GM21526 (cell line): ENCODE results near the gene GNB1.
"Not testable (repeated sequence)": the region's sequence is repeated elsewhere in the genome, so short reads cannot be mapped to it uniquely, and the experiment has no call there.

Experiments used
- ATAC-seq: cut with Tn5 transposase; IDR thresholded peaks from one replicate; pipeline ENCODE4 v1.9.1; 2021; ENCODE audit warnings: moderate library complexity; ENCODE audit not compliant: unreplicated experiment, low FRiP score

Gene GNB1

DNA sequence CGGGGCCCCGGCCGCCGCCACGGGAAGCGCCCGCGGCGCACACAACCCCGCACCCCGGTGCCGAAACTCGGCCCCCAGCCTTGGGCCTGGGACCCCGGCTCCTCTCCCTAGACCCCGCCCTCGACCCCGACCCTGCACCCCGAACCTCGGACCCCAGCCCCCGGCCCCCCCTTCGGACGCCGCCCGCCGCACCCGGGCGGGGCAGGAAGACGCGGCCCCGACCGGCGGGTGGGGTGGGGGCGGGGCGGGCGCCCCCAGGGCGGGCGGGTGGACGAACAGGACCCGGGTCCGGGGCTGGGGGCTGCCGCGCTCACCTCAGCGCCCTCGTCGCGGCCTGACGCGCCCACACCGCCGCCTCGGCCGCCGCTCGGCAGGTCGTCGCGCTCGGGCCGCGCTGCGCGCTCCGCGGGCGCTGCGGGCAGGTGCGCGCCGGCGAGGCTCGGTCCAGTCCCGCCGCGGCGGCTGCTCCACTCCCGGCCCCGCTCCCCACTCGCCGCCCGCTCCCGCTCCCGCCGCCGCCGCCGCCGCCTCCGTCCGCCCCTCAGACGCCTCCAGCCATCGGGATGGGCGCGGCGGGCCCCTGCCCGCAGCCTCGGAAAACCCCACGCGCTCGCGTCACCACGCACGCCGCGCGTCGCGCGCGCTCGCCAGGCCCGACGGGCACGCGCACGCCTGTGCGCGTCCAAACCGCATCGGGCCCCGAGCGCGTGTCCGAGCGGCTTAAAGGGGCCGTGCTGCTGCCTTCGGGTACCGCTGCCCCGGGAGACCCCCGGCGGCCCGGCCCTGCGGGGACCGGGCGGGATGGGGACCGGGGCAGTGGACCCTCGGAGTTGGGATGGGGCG is at the start of gene GNB1:
Gene GNB1 (minus strand): TSS at position 582 of the 843 bp plus-strand sequence. CDS start 65,634 bp downstream, outside the sequence.
- peak; percentile 45 for ATAC-seq

GRCh38 chr1:1940123-1940425 is 49.2 kb upstream of the GNB1 start:
- ATAC-seq = no peak

GRCh38 chr1:1939296-1940122 is 48.6 kb upstream of the GNB1 start:
- ATAC-seq = no peak

DNA sequence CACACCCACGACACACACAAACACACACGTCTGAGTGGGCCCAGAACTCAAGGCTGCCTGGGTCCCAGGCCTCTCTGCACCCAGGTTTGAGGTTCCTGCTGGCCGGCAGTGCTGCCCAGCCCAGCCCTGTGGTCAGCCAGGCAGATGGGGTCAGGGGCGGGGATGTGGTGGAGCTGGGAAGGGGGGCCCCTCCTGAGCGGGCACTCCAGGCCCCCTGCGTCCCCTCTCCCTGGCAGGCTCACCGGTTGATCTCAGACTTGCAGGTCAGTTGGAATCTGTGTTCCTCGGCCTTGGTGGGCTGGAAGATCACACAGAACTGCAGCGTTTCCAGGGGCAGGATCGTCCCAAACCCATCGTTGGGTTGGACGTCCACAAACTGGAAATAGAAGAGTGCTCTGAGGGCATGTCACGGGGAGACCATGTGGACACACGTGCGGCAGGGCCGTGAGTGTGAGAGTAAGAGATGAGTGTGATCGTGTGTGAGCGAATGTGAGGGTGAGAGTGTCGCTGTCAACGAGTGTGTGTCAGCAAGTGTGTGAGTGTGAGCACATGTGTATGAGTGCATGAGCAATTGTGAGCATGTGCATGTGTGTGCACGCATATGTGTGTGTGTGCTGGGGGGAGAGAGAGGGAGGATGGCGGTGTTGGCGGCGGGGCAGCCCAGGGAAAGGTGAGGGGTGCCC is 47.9 kb upstream of the GNB1 start:
- no peak for ATAC-seq

DNA sequence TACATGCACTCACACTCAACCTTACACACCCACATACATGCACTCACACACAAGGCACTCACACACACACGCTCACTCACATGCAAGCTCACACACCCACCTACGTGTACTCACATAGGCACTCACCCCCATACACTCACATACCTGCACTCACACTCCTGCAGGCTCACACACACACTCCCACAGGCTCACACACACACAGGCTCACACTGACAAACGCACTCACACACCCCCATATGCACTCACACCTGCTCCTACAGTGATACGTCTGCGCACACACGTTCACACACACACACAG is 47.3 kb upstream of the GNB1 start:
- ATAC-seq = no peak

- ATAC-seq = no peak
Measured at GRCh38 chr1:1937549-1938275, 46.8 kb upstream of the GNB1 start.

DNA sequence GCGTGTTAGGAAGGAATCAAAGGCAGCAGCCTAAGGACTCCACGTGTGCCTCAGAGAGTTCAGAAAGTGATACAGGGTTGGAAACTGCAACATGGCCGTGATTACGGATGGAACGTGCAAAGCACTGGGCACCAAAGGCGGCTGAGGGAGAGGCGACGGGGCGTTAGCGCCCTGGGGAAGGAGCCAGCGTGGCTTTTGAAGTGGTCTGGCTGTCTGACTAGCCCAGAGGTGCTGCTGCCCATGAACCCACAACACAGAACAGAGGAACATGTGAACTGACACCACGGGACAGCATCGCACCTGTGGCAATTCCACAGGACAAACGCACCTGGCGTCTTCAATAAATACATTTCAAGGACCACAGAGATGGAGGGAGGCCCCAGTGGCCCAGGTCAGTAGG is 46.2 kb upstream of the GNB1 start:
- no peak for ATAC-seq

DNA sequence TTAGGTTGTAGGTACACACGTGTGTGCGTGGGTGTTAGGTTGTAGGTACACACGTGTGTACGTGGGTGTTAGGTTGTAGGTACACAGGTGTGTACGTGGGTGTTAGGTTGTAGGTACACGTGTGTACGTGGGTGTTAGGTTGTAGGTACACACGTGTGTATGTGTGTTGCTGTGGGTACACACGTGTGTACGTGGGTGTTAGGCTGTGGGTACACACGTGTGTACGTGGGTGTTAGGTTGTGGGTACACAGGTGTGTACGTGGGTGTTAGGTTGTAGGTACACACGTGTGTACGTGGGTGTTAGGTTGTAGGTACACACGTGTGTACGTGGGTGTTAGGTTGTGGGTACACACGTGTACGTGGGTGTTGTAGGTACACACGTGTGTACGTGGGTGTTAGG is 44.0 kb upstream of the GNB1 start:
- not testable (repeated sequence) for ATAC-seq

DNA sequence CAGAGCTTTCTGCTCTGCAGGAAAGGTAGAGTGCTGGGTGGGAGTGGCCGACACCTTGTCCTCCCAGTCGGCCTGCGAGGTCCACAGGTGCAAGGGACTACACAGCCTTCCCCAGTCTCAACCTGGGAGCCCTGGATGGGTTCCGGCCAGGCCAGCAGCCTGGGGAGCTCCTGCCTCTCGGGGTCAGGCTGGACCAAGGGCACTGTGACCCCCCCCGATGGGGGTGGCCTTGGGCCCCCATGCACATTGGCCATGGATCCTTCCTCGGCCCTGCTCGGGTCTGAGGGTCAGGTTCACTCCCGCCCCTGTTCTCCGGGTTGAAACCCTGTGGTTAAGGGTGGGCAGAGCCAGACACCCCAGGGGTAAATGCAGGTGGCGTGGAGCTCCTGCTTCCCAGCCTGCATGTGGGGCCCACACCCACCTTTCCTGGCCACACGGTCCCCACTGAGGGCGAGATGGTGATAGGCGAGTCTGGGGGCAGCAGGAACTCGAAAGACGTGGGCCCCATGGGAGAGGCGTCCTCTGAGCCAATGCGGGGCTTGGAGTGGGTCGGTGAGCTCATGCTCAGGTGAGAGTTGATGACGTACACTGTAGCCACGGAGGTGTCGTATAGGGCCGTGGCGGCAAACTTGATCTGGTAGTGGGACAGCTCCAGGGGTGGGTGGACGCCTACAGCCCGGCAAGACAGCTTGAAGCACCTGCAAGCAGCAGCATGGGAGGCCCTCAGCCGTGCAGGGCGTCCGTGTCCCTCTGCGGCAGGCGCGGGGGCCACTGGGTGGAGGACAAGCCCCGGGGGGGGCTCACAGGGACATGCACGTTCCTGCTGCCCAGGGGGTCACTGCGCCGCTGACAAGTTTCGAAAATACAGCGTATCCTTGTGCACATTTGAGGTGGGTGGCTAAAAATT is 39.0 kb upstream of the GNB1 start:
- no peak for ATAC-seq

- no peak for ATAC-seq
Measured at GRCh38 chr1:1929102-1929638, 38.3 kb upstream of the GNB1 start.

- no peak for ATAC-seq
Measured at GRCh38 chr1:1928231-1929101, 37.6 kb upstream of the GNB1 start.

- no peak for ATAC-seq
Measured at GRCh38 chr1:1927751-1928150, 36.9 kb upstream of the GNB1 start.

GRCh38 chr1:1926886-1927660 is 36.2 kb upstream of the GNB1 start:
- ATAC-seq = no peak

DNA sequence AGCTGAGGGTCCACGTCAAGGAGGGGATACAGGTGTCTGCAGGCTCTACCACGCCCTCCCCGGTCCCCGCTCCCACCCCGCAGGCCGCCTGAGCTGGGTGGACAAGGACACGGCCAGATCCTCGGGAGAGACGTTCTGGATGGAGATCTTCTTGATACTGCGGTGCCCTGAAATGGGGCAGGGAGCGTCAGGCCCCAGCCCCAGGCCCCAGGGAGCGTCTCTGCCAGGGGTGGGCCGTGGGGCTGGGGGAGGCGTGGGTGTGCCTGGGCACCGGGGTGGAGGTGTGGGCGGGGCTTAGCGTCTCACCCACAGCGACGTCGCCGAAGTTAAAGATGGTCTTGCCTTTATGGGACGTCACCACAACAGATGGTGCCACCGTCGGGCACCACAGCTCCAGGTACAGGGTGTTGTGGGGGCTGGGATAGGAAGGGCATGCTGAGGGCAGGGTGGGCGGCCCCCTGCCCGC is 35.5 kb upstream of the GNB1 start:
- no peak for ATAC-seq

DNA sequence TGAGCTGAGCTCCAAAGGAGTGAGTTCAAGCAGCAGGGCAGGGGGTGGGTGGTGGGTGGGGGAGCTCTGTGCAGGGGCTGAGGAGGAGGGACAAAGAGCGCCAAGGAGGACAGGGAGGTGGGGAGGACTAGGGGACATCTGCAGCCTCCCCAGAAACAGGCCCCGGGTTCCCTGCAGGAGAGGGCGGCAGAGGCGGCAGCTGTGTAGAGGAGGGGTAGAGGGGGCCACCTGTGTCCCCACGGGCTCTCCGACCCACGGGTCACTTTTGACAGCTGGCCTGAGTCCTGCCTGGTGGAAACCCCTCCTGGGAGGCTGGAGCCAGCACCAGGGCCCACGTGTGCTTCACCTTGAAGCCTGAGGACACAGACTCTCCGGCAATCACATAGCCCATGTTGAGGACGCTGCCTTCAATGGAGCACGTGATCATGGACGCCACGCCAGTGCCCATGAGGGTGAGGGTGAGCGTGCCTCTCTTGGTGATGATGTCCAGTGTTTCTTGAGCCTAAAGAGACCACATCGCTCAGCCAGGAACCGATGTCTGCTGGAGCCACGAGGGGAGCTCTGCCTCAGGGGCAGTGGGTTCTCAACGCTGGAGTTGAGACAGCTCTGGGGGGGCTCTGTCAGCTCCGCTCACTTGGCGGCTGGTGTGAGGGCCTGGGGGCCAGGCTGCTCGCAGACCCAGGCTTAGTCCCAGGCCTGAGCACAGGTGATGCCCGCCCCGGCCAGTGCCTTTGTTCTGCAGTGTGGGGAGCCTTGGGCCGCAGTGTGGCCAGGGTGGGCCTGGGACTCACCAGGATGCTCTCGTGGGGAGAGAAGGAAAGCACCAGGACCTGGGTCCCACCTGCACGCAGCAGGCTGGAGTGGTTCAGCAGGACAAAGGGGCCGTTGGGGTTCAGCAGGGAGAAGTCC is 34.8 kb upstream of the GNB1 start:
- ATAC-seq = no peak

DNA sequence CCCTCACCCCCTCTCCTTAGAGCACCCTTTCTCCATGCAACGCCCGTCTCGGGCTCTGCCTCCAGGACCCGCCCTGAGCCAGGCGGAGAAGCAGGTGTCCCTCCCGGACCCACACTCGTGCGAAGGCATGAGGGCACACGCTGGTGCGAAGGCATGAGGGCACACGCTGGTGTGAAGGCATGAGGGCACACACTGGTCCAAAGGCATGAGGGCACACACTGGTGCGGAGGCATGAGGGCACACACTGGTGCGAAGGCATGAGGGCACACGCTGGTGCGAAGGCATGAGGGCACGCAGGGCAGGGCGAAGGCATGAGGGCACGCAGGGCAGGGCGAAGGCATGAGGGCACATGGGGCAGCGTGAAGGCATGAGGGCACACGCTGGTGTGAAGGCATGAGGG is 34.0 kb upstream of the GNB1 start:
- no peak for ATAC-seq

- ATAC-seq = no peak
Measured at GRCh38 chr1:1924386-1924785, 33.5 kb upstream of the GNB1 start.
